HepG2 (cell line): Measurements from ENCODE around the gene BRI3BP. TPM values are rescaled to one million over a fixed set of nuclear protein-coding genes. Genes with fewer than 3 reads are reported as not detected.

Source experiments
- CCAR2 ChIP-seq: fragments of 200-400 bp; formaldehyde crosslinking; optimal IDR thresholded peaks from 2 replicates; pipeline ENCODE3; 2018; ENCODE audit warnings: low read depth, mild to moderate bottlenecking, low read length, moderate library complexity
- MTA1 ChIP-seq: sonication (generic); formaldehyde crosslinking; IDR thresholded peaks from 2 replicates; pipeline ENCODE4 v1.4.0; 2020; ENCODE audit warnings: missing genetic modification reagents, mild to moderate bottlenecking, borderline replicate concordance
- MYC ChIP-seq: sonication (generic); formaldehyde crosslinking; IDR thresholded peaks from 2 replicates; pipeline ENCODE4 v1.9.0; 2021; ENCODE audit warnings: missing genetic modification reagents, borderline replicate concordance
- NFRKB ChIP-seq: fragments of 450-650 bp; IDR thresholded peaks from 2 replicates; pipeline ENCODE4 v1.6.1; 2017
- SMC3 ChIP-seq: IDR thresholded peaks from 2 replicates; pipeline ENCODE4 v1.6.1; 2011; ENCODE audit warnings: low read length, improper control_type of control experiment
- ZKSCAN5 ChIP-seq: sonication (generic); formaldehyde crosslinking; IDR thresholded peaks from 2 replicates; pipeline ENCODE4 v1.5.1; 2020; ENCODE audit warnings: mild to moderate bottlenecking, missing genetic modification reagents
- ZNF10 ChIP-seq: sonication (generic); formaldehyde crosslinking; IDR thresholded peaks from 2 replicates; pipeline ENCODE4 v1.4.0; 2020; ENCODE audit warnings: mild to moderate bottlenecking, low read depth, missing genetic modification reagents, borderline replicate concordance
- ZNF124 ChIP-seq: sonication (generic); formaldehyde crosslinking; IDR thresholded peaks from 2 replicates; pipeline ENCODE4 v1.4.0; 2020; ENCODE audit warnings: missing genetic modification reagents
- ZNF234 ChIP-seq: sonication (generic); formaldehyde crosslinking; conservative IDR thresholded peaks from 2 replicates; pipeline ENCODE4 v1.5.1; 2020; ENCODE audit warnings: mild to moderate bottlenecking, missing genetic modification reagents
- ZNF30 ChIP-seq: sonication (generic); formaldehyde crosslinking; IDR thresholded peaks from 2 replicates; pipeline ENCODE4 v1.5.0; 2020; ENCODE audit warnings: mild to moderate bottlenecking, missing genetic modification reagents
- ZNF501 ChIP-seq: sonication (generic); formaldehyde crosslinking; IDR thresholded peaks from 2 replicates; pipeline ENCODE4 v1.5.1; 2020; ENCODE audit warnings: mild to moderate bottlenecking, moderate library complexity, missing genetic modification reagents
- ZNF616 ChIP-seq: sonication (generic); formaldehyde crosslinking; IDR thresholded peaks from 2 replicates; pipeline ENCODE4 v1.5.0; 2020; ENCODE audit warnings: low read depth, mild to moderate bottlenecking, missing genetic modification reagents
- ZNF781 ChIP-seq: sonication (generic); formaldehyde crosslinking; IDR thresholded peaks from 2 replicates; pipeline ENCODE4 v1.5.1; 2020; ENCODE audit warnings: borderline replicate concordance, mild to moderate bottlenecking, missing genetic modification reagents; ENCODE audit errors: not compliant biosample characterization
- ZNF839 ChIP-seq: sonication (generic); formaldehyde crosslinking; IDR thresholded peaks from 2 replicates; pipeline ENCODE4 v1.4.0; 2020; ENCODE audit warnings: missing genetic modification reagents, mild to moderate bottlenecking, borderline replicate concordance
- polyA plus RNA-seq, 8 experiments: library from polyadenylated mRNA; depleted of rRNA in 3 of 8; stranded (reverse) in 7 of 8; unstranded in 1 of 8; fragments of >200 nt; fragmentation: Illumina TruSeq in 4 of 8; extraction: Trizol in 4 of 8; gene quantifications; 2 replicates each; pipeline versions ENCODE4 v1.2.1 to v1.2.3, GENCODE V29; 2011 to 2016; ENCODE audit warnings: low read depth in 4 of 8, missing spikeins in 1 of 8, mixed read lengths in 1 of 8; ENCODE audit not compliant: insufficient read depth in 1 of 8
- total RNA-seq, 5 experiments: library from RNA; depleted of rRNA; stranded (reverse); fragments of >200 nt; fragmentation: Illumina TruSeq; extraction: Trizol; gene quantifications; 2 replicates each; pipeline ENCODE4 v1.2.3, GENCODE V29; 2016; ENCODE audit warnings: low read depth in 1 of 5
- TF ChIP-seq, protein P1 (sequence below): IDR thresholded peaks from 2 replicates; pipeline ENCODE4 v1.6.1; 2016; ENCODE audit warnings: mild to moderate bottlenecking
- TF ChIP-seq, protein P2 (sequence below): sonication (generic); formaldehyde crosslinking; IDR thresholded peaks from 2 replicates; pipeline ENCODE4 v1.8.1; 2023; ENCODE audit warnings: mild to moderate bottlenecking, moderate library complexity, missing genetic modification reagents
- TF ChIP-seq, protein P3 (sequence below): sonication (generic); formaldehyde crosslinking; IDR thresholded peaks from 2 replicates; pipeline ENCODE4 v1.4.0; 2020; ENCODE audit warnings: missing genetic modification reagents
- TF ChIP-seq, protein P4 (sequence below): sonication (generic); formaldehyde crosslinking; IDR thresholded peaks from 2 replicates; pipeline ENCODE4 v1.4.0; 2020; ENCODE audit warnings: mild to moderate bottlenecking, missing genetic modification reagents, borderline replicate concordance
- TF ChIP-seq, protein P5 (sequence below): IDR thresholded peaks from 2 replicates; pipeline ENCODE4 v1.6.1; 2012; ENCODE audit warnings: low read length, improper control_type of control experiment

Gene BRI3BP
- total and polyA plus RNA-seq, 2 of the 13 experiments (the other 11 are each of a cell fraction or from before 2014, with no cell fraction given): 7.5 to 21.1 TPM

DNA sequence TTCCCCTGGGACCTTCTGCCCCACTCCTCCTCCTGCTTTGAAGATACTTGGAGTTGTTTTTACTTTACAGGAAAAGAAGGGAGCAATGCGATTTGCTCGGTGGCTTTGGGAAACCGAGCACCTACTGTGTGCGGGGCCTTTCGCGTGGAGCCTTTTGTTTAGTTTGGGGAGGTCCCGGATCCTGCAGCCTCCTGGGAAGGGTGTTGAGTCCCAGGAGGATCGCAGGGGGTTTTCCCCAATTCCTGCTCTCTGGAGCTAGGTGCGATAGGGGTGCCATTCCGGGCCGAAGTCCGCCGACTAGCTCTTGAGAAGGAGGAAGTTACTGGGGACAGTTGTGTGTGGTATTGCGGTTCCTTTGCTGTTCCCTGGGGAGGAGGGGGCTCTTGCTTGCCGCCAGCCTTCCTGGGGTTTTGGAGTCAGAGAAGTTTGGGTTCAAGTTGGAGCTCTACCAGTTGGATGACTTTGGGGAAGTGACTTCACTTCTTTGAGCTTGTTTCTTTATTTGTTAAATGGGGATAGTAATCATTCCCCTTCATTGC is 1.1 kb downstream of the BRI3BP start (continued):
- no peak for TF ChIP-seq SMC3
- TF ChIP-seq, protein P1, sequence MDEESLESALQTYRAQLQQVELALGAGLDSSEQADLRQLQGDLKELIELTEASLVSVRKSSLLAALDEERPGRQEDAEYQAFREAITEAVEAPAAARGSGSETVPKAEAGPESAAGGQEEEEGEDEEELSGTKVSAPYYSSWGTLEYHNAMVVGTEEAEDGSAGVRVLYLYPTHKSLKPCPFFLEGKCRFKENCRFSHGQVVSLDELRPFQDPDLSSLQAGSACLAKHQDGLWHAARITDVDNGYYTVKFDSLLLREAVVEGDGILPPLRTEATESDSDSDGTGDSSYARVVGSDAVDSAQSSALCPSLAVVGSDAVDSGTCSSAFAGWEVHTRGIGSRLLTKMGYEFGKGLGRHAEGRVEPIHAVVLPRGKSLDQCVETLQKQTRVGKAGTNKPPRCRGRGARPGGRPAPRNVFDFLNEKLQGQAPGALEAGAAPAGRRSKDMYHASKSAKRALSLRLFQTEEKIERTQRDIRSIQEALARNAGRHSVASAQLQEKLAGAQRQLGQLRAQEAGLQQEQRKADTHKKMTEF: 0 out of 2 replicates have a peak, but pooled peaks have one; percentile 26
- TF ChIP-seq MYC (CRISPR knock-in tag): no peak; the same call in 1 of the 2 replicates
- TF ChIP-seq ZNF839 (CRISPR knock-in tag): no peak
- TF ChIP-seq, protein P2, sequence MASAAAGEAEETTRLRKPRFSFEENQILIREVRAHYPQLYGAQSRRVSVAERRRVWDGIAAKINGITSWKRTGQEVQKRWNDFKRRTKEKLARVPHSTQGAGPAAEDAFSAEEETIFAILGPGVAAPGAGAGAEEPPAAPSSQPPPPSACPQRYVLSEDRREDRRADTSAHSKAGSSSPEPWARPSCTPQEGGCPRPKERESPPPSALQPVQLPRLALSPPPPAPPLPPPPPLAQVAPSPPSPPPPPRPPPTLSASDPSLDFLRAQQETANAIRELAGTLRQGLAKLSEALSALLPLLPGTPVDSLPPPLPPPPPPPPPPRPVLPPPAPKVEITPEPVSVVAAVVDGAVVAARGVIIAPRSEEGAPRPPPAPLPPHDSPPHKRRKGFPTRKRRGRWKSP (CRISPR knock-in tag): 0 out of 2 replicates have a peak, but pooled peaks have one; percentile 8
- no peak for TF ChIP-seq ZNF616 (CRISPR knock-in tag)
- no peak for TF ChIP-seq ZNF234
- TF ChIP-seq NFRKB: no peak
- TF ChIP-seq, protein P3, sequence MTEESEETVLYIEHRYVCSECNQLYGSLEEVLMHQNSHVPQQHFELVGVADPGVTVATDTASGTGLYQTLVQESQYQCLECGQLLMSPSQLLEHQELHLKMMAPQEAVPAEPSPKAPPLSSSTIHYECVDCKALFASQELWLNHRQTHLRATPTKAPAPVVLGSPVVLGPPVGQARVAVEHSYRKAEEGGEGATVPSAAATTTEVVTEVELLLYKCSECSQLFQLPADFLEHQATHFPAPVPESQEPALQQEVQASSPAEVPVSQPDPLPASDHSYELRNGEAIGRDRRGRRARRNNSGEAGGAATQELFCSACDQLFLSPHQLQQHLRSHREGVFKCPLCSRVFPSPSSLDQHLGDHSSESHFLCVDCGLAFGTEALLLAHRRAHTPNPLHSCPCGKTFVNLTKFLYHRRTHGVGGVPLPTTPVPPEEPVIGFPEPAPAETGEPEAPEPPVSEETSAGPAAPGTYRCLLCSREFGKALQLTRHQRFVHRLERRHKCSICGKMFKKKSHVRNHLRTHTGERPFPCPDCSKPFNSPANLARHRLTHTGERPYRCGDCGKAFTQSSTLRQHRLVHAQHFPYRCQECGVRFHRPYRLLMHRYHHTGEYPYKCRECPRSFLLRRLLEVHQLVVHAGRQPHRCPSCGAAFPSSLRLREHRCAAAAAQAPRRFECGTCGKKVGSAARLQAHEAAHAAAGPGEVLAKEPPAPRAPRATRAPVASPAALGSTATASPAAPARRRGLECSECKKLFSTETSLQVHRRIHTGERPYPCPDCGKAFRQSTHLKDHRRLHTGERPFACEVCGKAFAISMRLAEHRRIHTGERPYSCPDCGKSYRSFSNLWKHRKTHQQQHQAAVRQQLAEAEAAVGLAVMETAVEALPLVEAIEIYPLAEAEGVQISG: no peak; the same call in 1 of the 2 replicates
- peak; percentile 23; the same call in 1 of the 2 replicates for TF ChIP-seq ZNF501 (CRISPR knock-in tag)
- TF ChIP-seq ZNF124 (CRISPR knock-in tag): no peak
- TF ChIP-seq, protein P4, sequence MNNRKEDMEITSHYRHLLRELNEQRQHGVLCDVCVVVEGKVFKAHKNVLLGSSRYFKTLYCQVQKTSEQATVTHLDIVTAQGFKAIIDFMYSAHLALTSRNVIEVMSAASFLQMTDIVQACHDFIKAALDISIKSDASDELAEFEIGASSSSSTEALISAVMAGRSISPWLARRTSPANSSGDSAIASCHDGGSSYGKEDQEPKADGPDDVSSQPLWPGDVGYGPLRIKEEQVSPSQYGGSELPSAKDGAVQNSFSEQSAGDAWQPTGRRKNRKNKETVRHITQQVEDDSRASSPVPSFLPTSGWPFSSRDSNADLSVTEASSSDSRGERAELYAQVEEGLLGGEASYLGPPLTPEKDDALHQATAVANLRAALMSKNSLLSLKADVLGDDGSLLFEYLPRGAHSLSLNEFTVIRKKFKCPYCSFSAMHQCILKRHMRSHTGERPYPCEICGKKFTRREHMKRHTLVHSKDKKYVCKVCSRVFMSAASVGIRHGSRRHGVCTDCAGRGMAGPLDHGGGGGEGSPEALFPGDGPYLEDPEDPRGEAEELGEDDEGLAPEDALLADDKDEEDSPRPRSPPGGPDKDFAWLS (CRISPR knock-in tag): 0 out of 2 replicates have a peak, but pooled peaks have one; percentile 29
- TF ChIP-seq CCAR2: no peak
- TF ChIP-seq ZNF781: no peak
- no peak for TF ChIP-seq ZNF30 (CRISPR knock-in tag)
- TF ChIP-seq ZKSCAN5 (CRISPR knock-in tag): no peak
- TF ChIP-seq MTA1: no peak
- no peak for TF ChIP-seq ZNF10
- TF ChIP-seq, protein P5, sequence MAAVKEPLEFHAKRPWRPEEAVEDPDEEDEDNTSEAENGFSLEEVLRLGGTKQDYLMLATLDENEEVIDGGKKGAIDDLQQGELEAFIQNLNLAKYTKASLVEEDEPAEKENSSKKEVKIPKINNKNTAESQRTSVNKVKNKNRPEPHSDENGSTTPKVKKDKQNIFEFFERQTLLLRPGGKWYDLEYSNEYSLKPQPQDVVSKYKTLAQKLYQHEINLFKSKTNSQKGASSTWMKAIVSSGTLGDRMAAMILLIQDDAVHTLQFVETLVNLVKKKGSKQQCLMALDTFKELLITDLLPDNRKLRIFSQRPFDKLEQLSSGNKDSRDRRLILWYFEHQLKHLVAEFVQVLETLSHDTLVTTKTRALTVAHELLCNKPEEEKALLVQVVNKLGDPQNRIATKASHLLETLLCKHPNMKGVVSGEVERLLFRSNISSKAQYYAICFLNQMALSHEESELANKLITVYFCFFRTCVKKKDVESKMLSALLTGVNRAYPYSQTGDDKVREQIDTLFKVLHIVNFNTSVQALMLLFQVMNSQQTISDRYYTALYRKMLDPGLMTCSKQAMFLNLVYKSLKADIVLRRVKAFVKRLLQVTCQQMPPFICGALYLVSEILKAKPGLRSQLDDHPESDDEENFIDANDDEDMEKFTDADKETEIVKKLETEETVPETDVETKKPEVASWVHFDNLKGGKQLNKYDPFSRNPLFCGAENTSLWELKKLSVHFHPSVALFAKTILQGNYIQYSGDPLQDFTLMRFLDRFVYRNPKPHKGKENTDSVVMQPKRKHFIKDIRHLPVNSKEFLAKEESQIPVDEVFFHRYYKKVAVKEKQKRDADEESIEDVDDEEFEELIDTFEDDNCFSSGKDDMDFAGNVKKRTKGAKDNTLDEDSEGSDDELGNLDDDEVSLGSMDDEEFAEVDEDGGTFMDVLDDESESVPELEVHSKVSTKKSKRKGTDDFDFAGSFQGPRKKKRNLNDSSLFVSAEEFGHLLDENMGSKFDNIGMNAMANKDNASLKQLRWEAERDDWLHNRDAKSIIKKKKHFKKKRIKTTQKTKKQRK: no peak
